GM23338 (cell line): Measurements from ENCODE around the gene IMPDH1. TPM values are rescaled to one million over a fixed set of nuclear protein-coding genes. Genes with fewer than 3 reads are reported as not detected.

Experiments used
- ATAC-seq: fragments of 200-7000 bp; cut with Tn5 transposase; 3 replicates; pipeline ENCODE4 v1.9.1; 2020
- DNase-seq: peaks from one replicate; pipeline ENCODE4 v3.0.0-alpha.2; 2015; ENCODE audit warnings: low spot score
- H2AFZ ChIP-seq: fragments of 200-600 bp; sonication (generic); 2 replicates; pipeline ENCODE4 v1.8.0; 2016; ENCODE audit warnings: antibody characterized with exemption, mild to moderate bottlenecking, moderate library complexity
- H3F3A ChIP-seq: fragments of 200-600 bp; sonication (generic); replicated peaks from 2 replicates; pipeline ENCODE4 v1.8.0; 2017; ENCODE audit warnings: antibody characterized with exemption, mixed run types, low read depth
- H3K27ac ChIP-seq: fragments of 200-600 bp; sonication (generic); 2 replicates; pipeline ENCODE4 v1.6.1; 2016; ENCODE audit warnings: low read depth
- H3K27me3 ChIP-seq: fragments of 200-600 bp; sonication (generic); 2 replicates; pipeline ENCODE4 v1.8.0; 2016; ENCODE audit warnings: mild to moderate bottlenecking, mixed run types, moderate library complexity; ENCODE audit not compliant: insufficient read depth
- H3K36me3 ChIP-seq: fragments of 200-600 bp; sonication (generic); 2 replicates; pipeline ENCODE4 v1.8.0; 2016; ENCODE audit warnings: mild to moderate bottlenecking; ENCODE audit not compliant: insufficient read depth
- H3K4me1 ChIP-seq: fragments of 200-600 bp; sonication (generic); 2 replicates; pipeline ENCODE4 v1.8.0; 2016; ENCODE audit warnings: mild to moderate bottlenecking, moderate library complexity; ENCODE audit not compliant: insufficient read depth
- H3K4me2 ChIP-seq: fragments of 200-600 bp; sonication (generic); 2 replicates; pipeline ENCODE4 v1.7.1; 2017; ENCODE audit warnings: mixed run types
- H3K4me3 ChIP-seq: fragments of 200-600 bp; sonication (generic); 2 replicates; pipeline ENCODE4 v1.6.1; 2016; ENCODE audit warnings: mixed run types
- H3K79me2 ChIP-seq: fragments of 200-600 bp; sonication (generic); replicated peaks from 2 replicates; pipeline ENCODE4 v1.8.0; 2017; ENCODE audit warnings: mild to moderate bottlenecking; ENCODE audit not compliant: insufficient read depth
- H3K9me2 ChIP-seq: fragments of 200-600 bp; sonication (generic); 2 replicates; pipeline ENCODE4 v1.8.0; 2017; ENCODE audit not compliant: insufficient read depth
- H4K20me1 ChIP-seq: fragments of 200-600 bp; sonication (generic); replicated peaks from 2 replicates; pipeline ENCODE4 v1.8.0; 2017; ENCODE audit warnings: mild to moderate bottlenecking; ENCODE audit not compliant: insufficient read depth
- H3K27ac Mint-ChIP-seq: 2 replicates; pipeline ENCODE4 v1.8.0; 2020; ENCODE audit warnings: inconsistent platforms, mild to moderate bottlenecking, moderate library complexity, mixed read lengths
- H3K27me3 Mint-ChIP-seq: 3 replicates; pipeline ENCODE4 v1.8.0; 2022; ENCODE audit warnings: low read depth, mild to moderate bottlenecking, moderate library complexity, mixed read lengths, inconsistent platforms; ENCODE audit not compliant: insufficient read depth, poor library complexity
- H3K36me3 Mint-ChIP-seq: 3 replicates; pipeline ENCODE4 v1.8.0; 2021; ENCODE audit warnings: low read depth, mild to moderate bottlenecking, inconsistent platforms, moderate library complexity, mixed read lengths
- H3K4me1 Mint-ChIP-seq: 3 replicates; pipeline ENCODE4 v1.8.0; 2020; ENCODE audit warnings: mild to moderate bottlenecking, inconsistent platforms, mixed read lengths
- H3K4me3 Mint-ChIP-seq: 3 replicates; pipeline ENCODE4 v1.8.0; 2021; ENCODE audit warnings: moderate library complexity, mild to moderate bottlenecking, inconsistent platforms, mixed read lengths
- H3K9me3 Mint-ChIP-seq: 3 replicates; pipeline ENCODE4 v1.8.0; 2020; ENCODE audit warnings: moderate library complexity, mild to moderate bottlenecking, inconsistent platforms, mixed read lengths
- CREB1 ChIP-seq: fragments of 250-450 bp; sonication (Bioruptor Pico); IDR thresholded peaks from 2 replicates; pipeline ENCODE4 v1.5.0; 2020; ENCODE audit warnings: low read depth, mild to moderate bottlenecking, moderate library complexity
- CTCF ChIP-seq, 2 experiments: fragments of 200-600 bp in 1 of 2; sonication (generic) in 1 of 2; conservative IDR thresholded peaks; 2 replicates each; pipeline versions ENCODE4 v1.5.1 to v1.6.1; 2016 to 2017; ENCODE audit warnings: antibody characterized with exemption in 2 of 2, low read depth in 2 of 2, mild to moderate bottlenecking in 2 of 2, moderate library complexity in 1 of 2
- ETS1 ChIP-seq: IDR thresholded peaks from 2 replicates; pipeline ENCODE4 v1.6.1; 2016; ENCODE audit warnings: antibody characterized with exemption
- EZH2 ChIP-seq: fragments of 200-600 bp; sonication (generic); IDR thresholded peaks from one replicate; pipeline ENCODE4 v1.8.0; 2017; ENCODE audit warnings: antibody characterized with exemption, mild to moderate bottlenecking, low read depth; ENCODE audit not compliant: unreplicated experiment
- EZH2phosphoT487 ChIP-seq: fragments of 200-600 bp; sonication (generic); IDR thresholded peaks from one replicate; pipeline ENCODE4 v1.8.1; 2018; ENCODE audit warnings: antibody characterized with exemption; ENCODE audit not compliant: unreplicated experiment
- JUNB ChIP-seq: IDR thresholded peaks from one replicate; pipeline ENCODE4 v1.6.1; 2016; ENCODE audit warnings: antibody characterized with exemption; ENCODE audit not compliant: unreplicated experiment
- NANOG ChIP-seq: IDR thresholded peaks from 2 replicates; pipeline ENCODE4 v1.6.1; 2016; ENCODE audit warnings: antibody characterized with exemption, borderline replicate concordance
- POLR2AphosphoS5 ChIP-seq: IDR thresholded peaks from 2 replicates; pipeline ENCODE4 v1.6.1; 2016; ENCODE audit warnings: antibody characterized with exemption, low read depth
- REST ChIP-seq: IDR thresholded peaks from one replicate; pipeline ENCODE4 v1.6.1; 2018; ENCODE audit warnings: antibody characterized with exemption; ENCODE audit not compliant: unreplicated experiment
- STAT1 ChIP-seq: IDR thresholded peaks from one replicate; pipeline ENCODE4 v1.6.1; 2016; ENCODE audit warnings: antibody characterized with exemption; ENCODE audit not compliant: unreplicated experiment
- ZNF114 ChIP-seq: fragments of 250-450 bp; sonication (Bioruptor Pico); IDR thresholded peaks from 2 replicates; pipeline ENCODE4 v1.5.0; 2020; ENCODE audit warnings: mild to moderate bottlenecking, moderate library complexity
- ZNF331 ChIP-seq: fragments of 250-450 bp; sonication (Bioruptor Pico); IDR thresholded peaks from 2 replicates; pipeline ENCODE4 v1.5.0; 2020; ENCODE audit warnings: low read depth, mild to moderate bottlenecking, moderate library complexity
- polyA plus RNA-seq: library from polyadenylated mRNA; unstranded; fragments of >200 nt; fragmentation: Nextera tagmentation; extraction: Ambion mirVana; gene quantifications from 2 replicates; pipeline ENCODE4 v1.2.1, GENCODE V29; 2016
- total RNA-seq: library from RNA; depleted of rRNA; stranded (reverse); fragments of >200 nt; shearing (Covaris generic); gene quantifications from 2 replicates; pipeline ENCODE4 v1.2.3, GENCODE V29; 2014

Gene IMPDH1
- total and polyA plus RNA-seq, 2 experiments from 2014 or later = 16.4 to 48.3 TPM

GRCh38 chr7:128357217-128357613 is 52.6 kb downstream of the IMPDH1 start:
- no peaks in the 10 kb centered on the region for H3K36me3 ChIP-seq
- no peaks in the 10 kb centered on the region; the same call in none of the 2 replicates for H3F3A ChIP-seq
- no peak overlapping the region for H3K4me2 ChIP-seq
- TF ChIP-seq REST (no peak), JUNB (no peak), ZNF114 (no peak), ETS1 (no peak), NANOG (no peak), CREB1 (CRISPR knock-in tag) (no peak), ZNF331 (CRISPR knock-in tag) (no peak), STAT1 (no peak)
- Mint-ChIP-seq H3K27me3 (peaks cover 57% of the 10 kb centered on the region), H3K27ac (no peak overlapping the region), H3K36me3 (no peaks in the 10 kb centered on the region; the same call in 2 of the 3 replicates), H3K4me3 (no peak overlapping the region), H3K4me1 (peaks cover 28% of the 10 kb centered on the region), H3K9me3 (no peaks in the 10 kb centered on the region; the same call in 2 of the 3 replicates)
- peaks cover 9% of the 10 kb centered on the region for H3K4me1 ChIP-seq
- H3K27ac ChIP-seq = no peak overlapping the region
- no peaks in the 10 kb centered on the region for H3K79me2 ChIP-seq
- H3K4me3 ChIP-seq = no peak overlapping the region
- ATAC-seq = no peak
- 0 out of 2 replicates have a peak, but pooled peaks cover under 1% of the 10 kb centered on the region for H4K20me1 ChIP-seq
- DNase-seq = no peak
- no peak overlapping the region for H2AFZ ChIP-seq
- no peaks in the 10 kb centered on the region for H3K9me2 ChIP-seq
- H3K27me3 ChIP-seq = peaks cover 85% of the 10 kb centered on the region

- Mint-ChIP-seq H3K9me3 (no peaks in the 10 kb centered on the region; the same call in 2 of the 3 replicates), H3K27ac (no peak overlapping the region), H3K27me3 (peaks cover 51% of the 10 kb centered on the region), H3K4me1 (peaks cover 24% of the 10 kb centered on the region), H3K36me3 (no peaks in the 10 kb centered on the region), H3K4me3 (no peak overlapping the region)
- ATAC-seq (no peak), DNase-seq (no peak)
- Histone ChIP-seq H2AFZ (no peak overlapping the region), H3K9me2 (no peaks in the 10 kb centered on the region), H3K4me1 (peaks cover 9% of the 10 kb centered on the region), H3K27me3 (peaks cover 84% of the 10 kb centered on the region), H3F3A (no peaks in the 10 kb centered on the region; the same call in 1 of the 2 replicates), H3K4me3 (no peak overlapping the region), H3K27ac (no peak overlapping the region), H3K36me3 (no peaks in the 10 kb centered on the region), H3K79me2 (no peaks in the 10 kb centered on the region), H3K4me2 (no peak overlapping the region), H4K20me1 (no peaks in the 10 kb centered on the region)
- TF ChIP-seq NANOG (no peak), ZNF114 (no peak), STAT1 (no peak), EZH2phosphoT487 (no peak), CTCF (conservative IDR thresholded peaks at IDR 0.05; ENCODE audit: low read depth in 2 of 2) (no peak), REST (no peak), EZH2 (no peak), JUNB (no peak), POLR2AphosphoS5 (no peak)
Observed at GRCh38 chr7:128356546-128357216, 53.1 kb downstream of the IMPDH1 start.
